Astrocyte (in vitro differentiated cells and primary cell): ENCODE data around the gene SATB2. TPM values are rescaled to one million over a fixed set of nuclear protein-coding genes. Genes with fewer than 3 reads are reported as not detected.
A peak's percentile ranks its signal among the peaks of the same experiment; 100 is the strongest.

Experiments used
- DNase-seq: peaks from one replicate; pipeline ENCODE4 v3.0.0-alpha.2; 2010; ENCODE audit warnings: low read depth
- FAIRE-seq: peaks from 2 replicates; lab custom pipeline; 2011; peaks lifted over from hg19 to GRCh38; lab: Jason Lieb, UNC
- H2AFZ ChIP-seq: 2 replicates; pipeline ENCODE4 v1.6.0; 2012; ENCODE audit warnings: low read depth, low read length, inconsistent platforms
- H3K27ac ChIP-seq: 2 replicates; pipeline ENCODE4 v1.5.1; 2011; ENCODE audit warnings: low read depth, low read length, inconsistent platforms
- H3K27me3 ChIP-seq: 2 replicates; pipeline ENCODE4 v1.6.0; 2011; ENCODE audit warnings: low read length, inconsistent platforms; ENCODE audit not compliant: insufficient read depth
- H3K36me3 ChIP-seq: 2 replicates; pipeline ENCODE4 v1.5.1; 2011; ENCODE audit warnings: low read length, inconsistent platforms; ENCODE audit not compliant: insufficient read depth
- H3K4me1 ChIP-seq: 2 replicates; pipeline ENCODE4 v1.5.1; 2011; ENCODE audit warnings: low read length, inconsistent platforms; ENCODE audit not compliant: insufficient read depth
- H3K4me2 ChIP-seq: 2 replicates; pipeline ENCODE4 v1.6.0; 2012; ENCODE audit warnings: low read length, inconsistent platforms
- H3K4me3 ChIP-seq: 2 replicates; pipeline ENCODE4 v1.5.1; 2011; ENCODE audit warnings: low read depth, mild to moderate bottlenecking, low read length, inconsistent platforms; ENCODE audit not compliant: insufficient read depth
- H3K79me2 ChIP-seq: 2 replicates; pipeline ENCODE4 v1.6.0; 2012; ENCODE audit warnings: mild to moderate bottlenecking, low read length, inconsistent platforms; ENCODE audit not compliant: insufficient read depth
- H3K9ac ChIP-seq: 2 replicates; pipeline ENCODE4 v1.6.0; 2012; ENCODE audit warnings: mild to moderate bottlenecking, low read length, inconsistent platforms
- H3K9me3 ChIP-seq: 2 replicates; pipeline ENCODE4 v1.5.1; 2012; ENCODE audit warnings: low read depth, mild to moderate bottlenecking, low read length, inconsistent platforms; ENCODE audit not compliant: insufficient read depth
- H4K20me1 ChIP-seq: 2 replicates; pipeline ENCODE4 v1.6.0; 2012; ENCODE audit warnings: low read length, inconsistent platforms; ENCODE audit not compliant: insufficient read depth
- H3K27ac Mint-ChIP-seq: one replicate; pipeline ENCODE4 v1.8.0; 2021; ENCODE audit warnings: mild to moderate bottlenecking, mixed read lengths; ENCODE audit not compliant: unreplicated experiment
- H3K27me3 Mint-ChIP-seq: one replicate; pipeline ENCODE4 v1.8.0; 2021; ENCODE audit warnings: low read depth, mixed read lengths; ENCODE audit not compliant: unreplicated experiment
- H3K36me3 Mint-ChIP-seq: one replicate; pipeline ENCODE4 v1.8.0; 2021; ENCODE audit warnings: low read depth, mixed read lengths; ENCODE audit not compliant: unreplicated experiment
- H3K4me1 Mint-ChIP-seq: one replicate; pipeline ENCODE4 v1.8.0; 2021; ENCODE audit warnings: low read depth, mixed read lengths; ENCODE audit not compliant: unreplicated experiment
- H3K4me3 Mint-ChIP-seq: one replicate; pipeline ENCODE4 v1.8.0; 2021; ENCODE audit warnings: mild to moderate bottlenecking, moderate library complexity, mixed read lengths; ENCODE audit not compliant: unreplicated experiment
- H3K9me3 Mint-ChIP-seq: one replicate; pipeline ENCODE4 v1.8.0; 2021; ENCODE audit warnings: mild to moderate bottlenecking, mixed read lengths; ENCODE audit not compliant: unreplicated experiment
- EZH2 ChIP-seq: IDR thresholded peaks from 2 replicates; pipeline ENCODE4 v1.6.1; 2012; ENCODE audit warnings: mild to moderate bottlenecking, low read length, inconsistent platforms; ENCODE audit not compliant: insufficient read depth
- total RNA-seq: library from RNA; stranded (reverse); gene quantifications from 2 replicates; pipeline ENCODE4 v1.2.1, GENCODE V29; 2021
- TF ChIP-seq, protein P1 (sequence below): IDR thresholded peaks from 2 replicates; pipeline ENCODE4 v1.5.1; 2011; ENCODE audit warnings: low read depth, mild to moderate bottlenecking, inconsistent platforms, low read length, moderate library complexity; ENCODE audit not compliant: insufficient read depth

SATB2 gene
- total RNA-seq, 1 donor from 2014 or later: 12.3 TPM

DNA sequence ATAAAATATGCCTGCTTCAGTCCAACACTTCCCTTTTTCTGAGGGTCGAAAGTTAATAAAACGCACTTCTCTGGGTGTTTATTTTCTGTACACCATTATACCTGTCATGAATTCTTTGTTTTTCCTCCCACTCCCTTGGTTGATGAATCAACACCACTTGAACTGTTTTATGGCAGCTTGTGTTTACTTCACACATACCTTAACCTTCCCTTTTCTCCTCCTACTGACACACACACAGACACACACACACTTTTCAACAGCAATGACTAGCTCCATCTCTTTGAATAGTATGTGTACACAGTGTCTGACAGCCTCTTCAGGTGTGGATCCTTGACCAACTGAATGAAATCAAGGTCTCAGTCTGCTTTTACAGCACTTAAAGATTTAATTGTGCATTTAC, 91.3 kb downstream of the SATB2 start:
- no peak overlapping the region for H3K4me3 Mint-ChIP-seq
- Histone ChIP-seq H4K20me1 (no peaks in the 10 kb centered on the region), H3K36me3 (peaks cover 3% of the 10 kb centered on the region), H3K27me3 (no peaks in the 10 kb centered on the region), H2AFZ (no peak overlapping the region), H3K4me3 (no peak overlapping the region), H3K27ac (no peak overlapping the region), H3K79me2 (no peaks in the 10 kb centered on the region), H3K4me1 (peaks cover 3% of the 10 kb centered on the region), H3K4me2 (no peak overlapping the region), H3K9me3 (no peaks in the 10 kb centered on the region), H3K9ac (no peak overlapping the region)
- no peaks in the 10 kb centered on the region for H3K27me3 Mint-ChIP-seq
- DNase-seq (peak; percentile 63), FAIRE-seq (no peak)
- no peaks in the 10 kb centered on the region for H3K36me3 Mint-ChIP-seq
- no peak overlapping the region for H3K27ac Mint-ChIP-seq
- TF ChIP-seq, protein P1, sequence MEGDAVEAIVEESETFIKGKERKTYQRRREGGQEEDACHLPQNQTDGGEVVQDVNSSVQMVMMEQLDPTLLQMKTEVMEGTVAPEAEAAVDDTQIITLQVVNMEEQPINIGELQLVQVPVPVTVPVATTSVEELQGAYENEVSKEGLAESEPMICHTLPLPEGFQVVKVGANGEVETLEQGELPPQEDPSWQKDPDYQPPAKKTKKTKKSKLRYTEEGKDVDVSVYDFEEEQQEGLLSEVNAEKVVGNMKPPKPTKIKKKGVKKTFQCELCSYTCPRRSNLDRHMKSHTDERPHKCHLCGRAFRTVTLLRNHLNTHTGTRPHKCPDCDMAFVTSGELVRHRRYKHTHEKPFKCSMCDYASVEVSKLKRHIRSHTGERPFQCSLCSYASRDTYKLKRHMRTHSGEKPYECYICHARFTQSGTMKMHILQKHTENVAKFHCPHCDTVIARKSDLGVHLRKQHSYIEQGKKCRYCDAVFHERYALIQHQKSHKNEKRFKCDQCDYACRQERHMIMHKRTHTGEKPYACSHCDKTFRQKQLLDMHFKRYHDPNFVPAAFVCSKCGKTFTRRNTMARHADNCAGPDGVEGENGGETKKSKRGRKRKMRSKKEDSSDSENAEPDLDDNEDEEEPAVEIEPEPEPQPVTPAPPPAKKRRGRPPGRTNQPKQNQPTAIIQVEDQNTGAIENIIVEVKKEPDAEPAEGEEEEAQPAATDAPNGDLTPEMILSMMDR: no peak
- TF ChIP-seq EZH2: no peak
- no peaks in the 10 kb centered on the region for H3K9me3 Mint-ChIP-seq
- H3K4me1 Mint-ChIP-seq: peaks cover 4% of the 10 kb centered on the region

DNA sequence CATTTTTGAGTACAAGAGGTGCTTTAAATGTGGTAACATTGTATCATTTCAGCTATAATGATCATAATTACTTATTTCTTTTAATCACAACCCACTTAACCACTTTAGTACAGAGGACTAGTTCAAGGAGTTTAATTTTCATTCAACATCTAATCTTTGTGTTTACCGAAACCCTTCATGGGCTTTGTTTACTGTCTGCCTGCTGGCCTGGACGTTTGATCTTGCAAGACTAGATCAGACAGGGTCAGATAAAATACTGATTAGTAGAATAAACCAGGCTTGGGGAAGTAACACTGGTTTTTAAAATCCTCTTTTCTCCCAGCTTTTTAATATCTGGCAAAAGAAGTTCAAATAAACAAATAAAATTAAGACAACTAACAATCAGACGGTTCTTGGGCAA, 93.6 kb downstream of the SATB2 start:
- Histone ChIP-seq H3K27me3 (no peaks in the 10 kb centered on the region), H3K9me3 (no peaks in the 10 kb centered on the region), H3K79me2 (no peaks in the 10 kb centered on the region), H4K20me1 (no peaks in the 10 kb centered on the region), H3K36me3 (peaks cover 3% of the 10 kb centered on the region), H3K4me1 (no peaks in the 10 kb centered on the region), H3K4me2 (no peak overlapping the region), H3K4me3 (no peak overlapping the region), H3K9ac (no peak overlapping the region), H3K27ac (no peak overlapping the region), H2AFZ (no peak overlapping the region)
- FAIRE-seq (no peak), DNase-seq (no peak)
- H3K9me3 Mint-ChIP-seq: no peaks in the 10 kb centered on the region
- H3K4me1 Mint-ChIP-seq: no peaks in the 10 kb centered on the region
- no peak overlapping the region for H3K27ac Mint-ChIP-seq
- TF ChIP-seq, protein P1: no peak
- TF ChIP-seq EZH2: no peak
- H3K27me3 Mint-ChIP-seq: no peaks in the 10 kb centered on the region
- no peak overlapping the region for H3K4me3 Mint-ChIP-seq
- H3K36me3 Mint-ChIP-seq: peaks cover 3% of the 10 kb centered on the region

DNA sequence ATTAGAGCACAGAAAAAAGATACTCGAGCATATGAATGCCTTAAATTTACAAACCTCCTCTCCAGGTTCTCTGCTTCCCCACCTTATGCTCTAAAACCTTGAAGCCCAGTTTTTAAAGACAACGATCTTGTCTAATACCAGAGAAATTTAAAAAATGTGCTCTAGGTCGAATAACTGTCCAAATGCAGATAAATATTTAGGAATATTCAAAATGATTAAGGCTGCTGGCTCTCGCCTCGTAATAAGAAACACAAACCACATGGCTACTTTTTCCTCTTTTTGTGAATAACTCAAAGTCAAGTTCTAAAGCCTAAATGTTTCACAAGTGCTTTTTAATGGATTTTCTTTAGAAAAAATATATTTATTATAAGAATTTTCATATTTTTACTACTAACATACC, 101.3 kb downstream of the SATB2 start:
- Histone ChIP-seq H3K4me1 (no peaks in the 10 kb centered on the region), H3K9me3 (no peaks in the 10 kb centered on the region), H4K20me1 (no peaks in the 10 kb centered on the region), H2AFZ (no peak overlapping the region), H3K79me2 (no peaks in the 10 kb centered on the region), H3K9ac (no peak overlapping the region), H3K4me2 (no peak overlapping the region), H3K36me3 (no peaks in the 10 kb centered on the region), H3K4me3 (no peak overlapping the region), H3K27me3 (no peaks in the 10 kb centered on the region), H3K27ac (no peak overlapping the region)
- Mint-ChIP-seq H3K4me1 (no peaks in the 10 kb centered on the region), H3K9me3 (no peaks in the 10 kb centered on the region), H3K27ac (no peak overlapping the region), H3K4me3 (no peak overlapping the region), H3K36me3 (peaks cover 3% of the 10 kb centered on the region), H3K27me3 (no peaks in the 10 kb centered on the region)
- FAIRE-seq (no peak), DNase-seq (peak; percentile 23)
- TF ChIP-seq, protein P1: no peak
- TF ChIP-seq EZH2: no peak
